Inflammatory macrophage (primary cell): ENCODE measurements around the gene FBXO40.

ENCODE experiments used
- DNase-seq, 2 donors: peaks; one replicate each; pipeline ENCODE4 v3.0.0-alpha.2; 2020 to 2022

Gene FBXO40

GRCh38 chr3:121663171-121663847, 70.1 kb downstream of the FBXO40 start:
- DNase-seq, result no peak

DNA sequence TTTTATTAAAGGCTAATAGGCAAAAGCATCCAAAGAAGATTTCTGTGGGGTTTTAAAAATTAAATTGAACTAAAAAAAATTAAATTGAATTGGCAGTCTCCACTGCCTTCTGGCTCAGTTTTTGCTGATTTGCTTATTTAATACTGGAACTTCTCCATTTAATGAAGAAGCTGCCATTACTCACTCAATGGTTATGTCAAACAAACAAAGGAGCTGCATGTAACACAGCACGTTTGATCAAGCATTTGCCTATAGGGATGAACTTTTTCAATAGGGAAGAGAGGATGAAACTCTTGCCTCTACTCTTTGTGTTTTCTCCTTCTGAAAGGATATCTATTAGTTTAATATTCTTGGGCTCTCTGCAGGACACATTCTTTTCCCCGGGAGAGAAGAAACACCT, 72.3 kb downstream of the FBXO40 start:
- peak in 1 of 2 donors; percentile 6 for DNase-seq

- peak; percentile 38 to 41 for DNase-seq
Observed at GRCh38 chr3:121667333-121667732, 74.2 kb downstream of the FBXO40 start.

DNA sequence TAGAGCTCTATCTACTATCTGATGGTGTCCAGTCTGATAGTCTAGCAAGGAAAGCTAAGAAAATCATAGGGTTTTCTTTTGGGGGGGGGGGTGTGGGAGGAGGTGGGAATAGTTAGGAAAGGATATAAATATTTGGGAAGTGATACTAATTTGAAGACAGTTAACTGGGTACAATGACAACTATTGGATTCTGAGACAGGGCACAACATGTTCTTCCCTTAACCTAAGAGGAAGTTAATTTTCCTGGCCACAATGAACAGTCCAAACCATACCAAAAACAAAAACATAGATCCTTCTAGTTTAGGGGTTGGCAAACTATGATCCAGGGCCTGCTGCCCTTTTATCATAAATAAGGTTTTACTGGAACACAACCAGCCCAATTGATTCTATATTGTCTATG, 77.5 kb downstream of the FBXO40 start:
- no peak for DNase-seq

- DNase-seq, result no peak
Observed at GRCh38 chr3:121677141-121677540, 84.0 kb downstream of the FBXO40 start.
